HEK293 (cell line): ENCODE measurements around the gene DAND5.

Experiments used
- BCL11B ChIP-seq: fragments of 450-650 bp; formaldehyde crosslinking; IDR thresholded peaks from 2 replicates; pipeline ENCODE4 v1.5.1; 2016; ENCODE audit warnings: low read depth, missing biosample characterization, missing genetic modification characterization
- EGR2 ChIP-seq: fragments of 450-650 bp; formaldehyde crosslinking; IDR thresholded peaks from 2 replicates; pipeline ENCODE4 v1.5.1; 2016; ENCODE audit warnings: low read depth, missing biosample characterization, missing genetic modification characterization
- PRDM2 ChIP-seq: fragments of 450-650 bp; formaldehyde crosslinking; IDR thresholded peaks from 2 replicates; pipeline ENCODE4 v1.5.1; 2016; ENCODE audit warnings: missing biosample characterization, missing genetic modification characterization, borderline replicate concordance
- SP2 ChIP-seq: fragments of 450-650 bp; formaldehyde crosslinking; IDR thresholded peaks from 2 replicates; pipeline ENCODE4 v1.5.1; 2016; ENCODE audit warnings: missing biosample characterization, missing genetic modification characterization
- YY1 ChIP-seq: fragments of 450-650 bp; formaldehyde crosslinking; IDR thresholded peaks from 2 replicates; pipeline ENCODE4 v1.5.1; 2018; ENCODE audit warnings: missing biosample characterization, missing genetic modification characterization
- ZBTB10 ChIP-seq: fragments of 450-650 bp; formaldehyde crosslinking; IDR thresholded peaks from 2 replicates; pipeline ENCODE4 v1.5.1; 2016; ENCODE audit warnings: missing biosample characterization, missing genetic modification characterization
- ZBTB6 ChIP-seq: fragments of 450-650 bp; formaldehyde crosslinking; IDR thresholded peaks from 2 replicates; pipeline ENCODE4 v1.5.1; 2017; ENCODE audit warnings: missing biosample characterization, missing genetic modification characterization
- ZNF112 ChIP-seq: fragments of 450-650 bp; formaldehyde crosslinking; IDR thresholded peaks from 2 replicates; pipeline ENCODE4 v1.5.0; 2017; ENCODE audit warnings: missing biosample characterization, missing genetic modification characterization
- ZNF114 ChIP-seq: fragments of 450-650 bp; formaldehyde crosslinking; IDR thresholded peaks from 2 replicates; pipeline ENCODE4 v1.5.0; 2017; ENCODE audit warnings: missing biosample characterization, missing genetic modification characterization
- ZNF184 ChIP-seq: fragments of 450-650 bp; IDR thresholded peaks from 2 replicates; pipeline ENCODE4 v1.5.1; 2018; ENCODE audit warnings: missing biosample characterization, mild to moderate bottlenecking, missing genetic modification characterization
- ZNF19 ChIP-seq: fragments of 450-650 bp; formaldehyde crosslinking; IDR thresholded peaks from 2 replicates; pipeline ENCODE4; 2016; ENCODE audit warnings: missing biosample characterization, missing genetic modification characterization, low read depth
- ZNF2 ChIP-seq: fragments of 450-650 bp; formaldehyde crosslinking; IDR thresholded peaks from 2 replicates; pipeline ENCODE4 v1.5.1; 2016; ENCODE audit warnings: missing biosample characterization, missing genetic modification characterization
- ZNF266 ChIP-seq: fragments of 450-650 bp; formaldehyde crosslinking; IDR thresholded peaks from 2 replicates; pipeline ENCODE4 v1.5.1; 2016; ENCODE audit warnings: missing biosample characterization, missing genetic modification characterization, low read depth
- ZNF311 ChIP-seq: fragments of 450-650 bp; formaldehyde crosslinking; IDR thresholded peaks from 2 replicates; pipeline ENCODE4 v1.5.1; 2017; ENCODE audit warnings: missing biosample characterization, missing genetic modification characterization, borderline replicate concordance
- ZNF398 ChIP-seq: fragments of 450-650 bp; formaldehyde crosslinking; IDR thresholded peaks from 2 replicates; pipeline ENCODE4 v1.5.1; 2017; ENCODE audit warnings: missing biosample characterization, missing genetic modification characterization
- ZNF488 ChIP-seq: fragments of 450-650 bp; formaldehyde crosslinking; IDR thresholded peaks from 2 replicates; pipeline ENCODE4 v1.5.1; 2016; ENCODE audit warnings: missing biosample characterization, missing genetic modification characterization
- ZNF521 ChIP-seq: fragments of 450-650 bp; formaldehyde crosslinking; IDR thresholded peaks from 2 replicates; pipeline ENCODE4 v1.5.1; 2017; ENCODE audit warnings: missing biosample characterization, mild to moderate bottlenecking, missing genetic modification characterization
- ZNF529 ChIP-seq: fragments of 450-650 bp; formaldehyde crosslinking; IDR thresholded peaks from 2 replicates; pipeline ENCODE4 v1.5.1; 2017; ENCODE audit warnings: missing genetic modification characterization, missing biosample characterization; ENCODE audit not compliant: insufficient replicate concordance
- ZNF548 ChIP-seq: fragments of 450-650 bp; formaldehyde crosslinking; IDR thresholded peaks from 2 replicates; pipeline ENCODE4 v1.5.1; 2016; ENCODE audit warnings: missing biosample characterization, missing genetic modification characterization
- ZNF645 ChIP-seq: fragments of 450-650 bp; formaldehyde crosslinking; IDR thresholded peaks from 2 replicates; pipeline ENCODE4; 2016; ENCODE audit warnings: missing biosample characterization, missing genetic modification characterization
- ZNF677 ChIP-seq: fragments of 450-650 bp; IDR thresholded peaks from 2 replicates; pipeline ENCODE4 v1.5.0; 2018; ENCODE audit warnings: missing biosample characterization, mild to moderate bottlenecking, missing genetic modification characterization, moderate library complexity
- ZNF768 ChIP-seq: fragments of 450-650 bp; formaldehyde crosslinking; IDR thresholded peaks from 2 replicates; pipeline ENCODE4 v1.5.1; 2018; ENCODE audit warnings: missing biosample characterization, mild to moderate bottlenecking, missing genetic modification characterization
- ZNF837 ChIP-seq: fragments of 450-650 bp; formaldehyde crosslinking; IDR thresholded peaks from 2 replicates; pipeline ENCODE4 v1.5.1; 2016; ENCODE audit warnings: missing biosample characterization, missing genetic modification characterization
- ZSCAN18 ChIP-seq: fragments of 450-650 bp; formaldehyde crosslinking; IDR thresholded peaks from 2 replicates; pipeline ENCODE4 v1.5.1; 2016; ENCODE audit warnings: missing biosample characterization, missing genetic modification characterization

Gene DAND5

GRCh38 chr19:12984143-12984627, 14.8 kb downstream of the DAND5 start (continued):
- TF ChIP-seq ZSCAN18 (tag by site-specific recombination) (no peak; the same call in 1 of the 2 replicates), ZNF548 (tag by site-specific recombination) (no peak), SP2 (tag by site-specific recombination) (no peak), ZNF529 (tag by site-specific recombination) (no peak), ZNF521 (tag by site-specific recombination) (no peak), ZNF645 (tag by site-specific recombination) (no peak; the same call in 1 of the 2 replicates), PRDM2 (0 out of 2 replicates have a peak, but pooled peaks have one; percentile 1), ZNF114 (tag by site-specific recombination) (no peak), BCL11B (tag by site-specific recombination) (no peak), ZNF184 (tag by site-specific recombination) (no peak), ZNF488 (0 out of 2 replicates have a peak, but pooled peaks have one; percentile 8), ZNF19 (tag by site-specific recombination) (no peak), ZBTB6 (tag by site-specific recombination) (no peak), ZNF837 (tag by site-specific recombination) (no peak), EGR2 (tag by site-specific recombination) (no peak), ZNF2 (tag by site-specific recombination) (no peak), ZNF677 (tag by site-specific recombination) (no peak), YY1 (tag by site-specific recombination) (no peak), ZNF311 (tag by site-specific recombination) (no peak), ZNF768 (tag by site-specific recombination) (no peak), ZBTB10 (tag by site-specific recombination) (peak; percentile 18; the same call in 1 of the 2 replicates), ZNF266 (no peak; the same call in 1 of the 2 replicates), ZNF112 (no peak), ZNF398 (tag by site-specific recombination) (0 out of 2 replicates have a peak, but pooled peaks have one; percentile 23)
